Esophagus muscularis mucosa (tissue), 4 donors: ENCODE results near the gene PCDHGB1. TPM values are rescaled to one million over a fixed set of nuclear protein-coding genes. Genes with fewer than 3 reads are reported as not detected.
"Not testable (repeated sequence)": the region's sequence is repeated elsewhere in the genome, so short reads cannot be mapped to it uniquely, and the experiment has no call there.

Experiments used
- DNase-seq: peaks from one replicate; pipeline ENCODE4 v3.0.0-alpha.2; 2017; ENCODE audit errors: extremely low spot score
- H3K27ac ChIP-seq, 4 donors: fragments of 200-600 bp; sonication (generic); replicated peaks in 1 of 4; 1 replicate in 3 of 4; 2 replicates in 1 of 4; pipeline ENCODE4 v1.5.1; 2016 to 2019; ENCODE audit warnings: mild to moderate bottlenecking in 1 of 4
- H3K27me3 ChIP-seq, 4 donors: fragments of 200-600 bp; sonication (generic); one replicate each; pipeline versions ENCODE4 v1.5.1 to v1.6.0; 2016 to 2019
- H3K36me3 ChIP-seq, 4 donors: fragments of 200-600 bp; sonication (generic); one replicate each; pipeline ENCODE4 v1.5.1; 2016 to 2019
- H3K4me1 ChIP-seq, 4 donors: fragments of 200-600 bp; sonication (generic); one replicate each; pipeline ENCODE4 v1.5.1; 2016 to 2019
- H3K4me3 ChIP-seq, 4 donors: fragments of 200-600 bp; sonication (generic); 1 replicate in 2 of 4; 2 replicates in 2 of 4; pipeline ENCODE4 v1.5.1; 2016 to 2019; ENCODE audit warnings: mild to moderate bottlenecking in 4 of 4, moderate library complexity in 1 of 4
- H3K9me3 ChIP-seq, 4 donors: fragments of 200-600 bp; sonication (generic); 1 replicate in 3 of 4; 2 replicates in 1 of 4; pipeline ENCODE4 v1.5.1; 2016 to 2019
- EP300 ChIP-seq: sonication (generic); formaldehyde crosslinking; IDR thresholded peaks from one replicate; pipeline ENCODE4 v1.6.1; 2017; ENCODE audit warnings: antibody characterized with exemption
- POLR2A ChIP-seq: fragments of 450-650 bp; IDR thresholded peaks from one replicate; pipeline ENCODE4 v1.6.1; 2017; ENCODE audit warnings: antibody characterized with exemption, moderate library complexity, mild to moderate bottlenecking, low read depth
- POLR2AphosphoS5 ChIP-seq, 2 donors: sonication (generic); formaldehyde crosslinking; IDR thresholded peaks; one replicate each; pipeline ENCODE4 v1.6.1; 2017; ENCODE audit warnings: antibody characterized with exemption in 2 of 2
- WGBS: methylation state at CpG from one replicate; pipeline ENCODE4 v1.1.5; 2018; 5-methylcytosine and 5-hydroxymethylcytosine counted together
- intact Hi-C: fragments of 100-400 bp; cut with DNase I; formaldehyde crosslinking; loops from one replicate; pipeline ENCODE4 v1.15.1; 2023
- total RNA-seq, 4 donors: library from RNA; depleted of rRNA; stranded (reverse); fragments of >200 nt; gene quantifications; one replicate each; pipeline versions ENCODE4 v1.1.0 to v1.2.1, GENCODE V29; 2016
- TF ChIP-seq, protein P1 (sequence below), 3 experiments: fragments of 200-600 bp in 2 of 3; fragments of 450-650 bp in 1 of 3; sonication (generic) in 2 of 3; IDR thresholded peaks; one replicate each; pipeline ENCODE4 v1.5.1; 2017 to 2019; ENCODE audit warnings: antibody characterized with exemption in 3 of 3, mild to moderate bottlenecking in 2 of 3, moderate library complexity in 1 of 3

PCDHGB1 gene
- total RNA-seq, 4 donors from 2014 or later: 2.7 to 5.1 (median 3.0) TPM

DNA sequence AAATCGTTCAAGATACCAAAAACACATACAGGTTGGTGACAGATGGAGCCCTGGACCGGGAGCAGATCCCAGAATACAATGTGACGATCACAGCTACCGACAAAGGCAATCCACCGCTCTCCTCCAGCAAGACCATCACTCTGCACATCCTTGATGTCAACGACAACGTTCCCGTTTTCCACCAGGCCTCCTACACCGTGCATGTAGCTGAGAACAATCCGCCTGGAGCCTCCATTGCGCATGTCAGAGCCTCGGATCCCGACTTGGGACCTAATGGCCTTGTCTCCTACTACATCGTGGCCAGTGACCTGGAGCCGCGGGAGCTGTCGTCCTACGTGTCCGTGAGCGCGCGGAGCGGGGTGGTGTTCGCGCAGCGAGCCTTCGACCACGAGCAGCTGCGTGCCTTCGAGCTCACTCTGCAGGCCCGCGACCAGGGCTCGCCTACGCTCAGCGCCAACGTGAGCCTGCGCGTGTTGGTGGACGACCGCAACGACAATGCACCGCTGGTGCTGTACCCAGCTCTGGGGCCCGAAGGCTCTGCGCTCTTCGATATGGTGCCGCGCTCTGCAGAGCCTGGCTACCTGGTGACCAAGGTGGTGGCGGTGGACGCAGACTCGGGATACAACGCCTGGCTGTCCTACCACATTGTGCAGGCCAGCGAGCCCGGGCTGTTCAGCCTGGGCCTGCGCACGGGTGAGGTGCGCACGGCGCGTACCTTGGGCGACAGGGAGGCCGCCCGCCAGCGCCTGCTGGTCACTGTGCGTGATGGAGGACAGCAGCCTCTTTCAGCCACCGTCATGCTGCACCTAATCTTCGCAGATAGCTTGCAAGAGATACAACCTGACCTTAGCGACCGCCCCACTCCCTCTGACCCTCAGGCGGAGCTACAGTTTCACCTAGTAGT, 21.9 kb downstream of the PCDHGB1 start:
- Histone ChIP-seq H3K27ac (no peak overlapping the region), H3K9me3 (peaks cover 18 to 99% (median 99%) of the 10 kb centered on the region in 4 donors), H3K4me1 (peaks cover 0 to 7% (median 0%) of the 10 kb centered on the region in 4 donors), H3K4me3 (no peak overlapping the region), H3K36me3 (no peaks in the 10 kb centered on the region), H3K27me3 (no peaks in the 10 kb centered on the region)
- no peak for DNase-seq
- WGBS: 42% methylated on average over 62 of the region's 69 CpGs
- no peak for TF ChIP-seq EP300
- intact Hi-C loops: no loop called here

DNA sequence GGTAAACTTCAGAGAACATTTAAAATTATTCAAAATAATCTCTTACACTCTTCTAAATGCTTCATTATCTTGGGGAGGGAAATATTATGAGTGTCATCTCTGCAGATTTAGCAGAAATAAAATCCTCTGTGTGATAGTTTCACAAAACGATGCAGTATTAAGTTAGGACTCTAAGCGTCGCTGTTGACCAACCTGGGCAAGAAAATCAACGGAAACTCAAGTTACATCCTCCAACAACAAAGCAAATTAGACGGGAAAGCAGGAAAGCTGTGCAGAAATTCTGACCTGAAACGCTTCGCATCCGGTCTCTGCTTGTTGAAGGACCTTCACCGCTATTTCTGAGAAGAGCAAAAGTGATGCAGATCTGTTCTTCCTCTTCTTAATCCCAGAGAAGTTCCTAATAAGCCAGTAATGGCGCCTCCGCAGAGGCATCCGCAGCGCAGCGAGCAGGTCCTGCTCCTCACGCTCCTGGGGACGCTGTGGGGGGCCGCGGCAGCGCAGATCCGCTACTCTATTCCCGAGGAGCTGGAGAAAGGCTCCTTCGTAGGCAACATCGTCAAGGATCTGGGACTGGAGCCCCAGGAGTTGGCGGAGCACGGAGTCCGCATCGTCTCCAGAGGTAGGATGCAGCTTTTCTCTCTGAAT, 23.9 kb downstream of the PCDHGB1 start, which contains the start of gene PCDHGA6:
TSS of gene PCDHGA6 (plus strand) at position 219 of the 645 bp plus-strand sequence. CDS start at position 412, 193 bp downstream.
- H3K27me3 ChIP-seq: no peaks in the 10 kb centered on the region
- H3K9me3 ChIP-seq: peaks cover 18 to 100% (median 99%) of the 10 kb centered on the region in 4 donors
- intact Hi-C loops: no loop called here
- no peaks in the 10 kb centered on the region for H3K36me3 ChIP-seq
- H3K4me3 ChIP-seq: peak within 1 kb of the TSS; percentile 22 to 44 (median 30)
- no peak for DNase-seq
- 12% methylated on average over 27 of the region's 27 CpGs for WGBS
- H3K4me1 ChIP-seq: peaks cover 0 to 7% (median 0%) of the 10 kb centered on the region in 4 donors
- H3K27ac ChIP-seq: no peak within 1 kb of the TSS
- TF ChIP-seq, protein P1, sequence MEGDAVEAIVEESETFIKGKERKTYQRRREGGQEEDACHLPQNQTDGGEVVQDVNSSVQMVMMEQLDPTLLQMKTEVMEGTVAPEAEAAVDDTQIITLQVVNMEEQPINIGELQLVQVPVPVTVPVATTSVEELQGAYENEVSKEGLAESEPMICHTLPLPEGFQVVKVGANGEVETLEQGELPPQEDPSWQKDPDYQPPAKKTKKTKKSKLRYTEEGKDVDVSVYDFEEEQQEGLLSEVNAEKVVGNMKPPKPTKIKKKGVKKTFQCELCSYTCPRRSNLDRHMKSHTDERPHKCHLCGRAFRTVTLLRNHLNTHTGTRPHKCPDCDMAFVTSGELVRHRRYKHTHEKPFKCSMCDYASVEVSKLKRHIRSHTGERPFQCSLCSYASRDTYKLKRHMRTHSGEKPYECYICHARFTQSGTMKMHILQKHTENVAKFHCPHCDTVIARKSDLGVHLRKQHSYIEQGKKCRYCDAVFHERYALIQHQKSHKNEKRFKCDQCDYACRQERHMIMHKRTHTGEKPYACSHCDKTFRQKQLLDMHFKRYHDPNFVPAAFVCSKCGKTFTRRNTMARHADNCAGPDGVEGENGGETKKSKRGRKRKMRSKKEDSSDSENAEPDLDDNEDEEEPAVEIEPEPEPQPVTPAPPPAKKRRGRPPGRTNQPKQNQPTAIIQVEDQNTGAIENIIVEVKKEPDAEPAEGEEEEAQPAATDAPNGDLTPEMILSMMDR (IDR thresholded peaks at IDR 0.05): peak; percentile 17 to 27 (median 24)
- TF ChIP-seq POLR2AphosphoS5 (IDR thresholded peaks at IDR 0.05): no peak

DNA sequence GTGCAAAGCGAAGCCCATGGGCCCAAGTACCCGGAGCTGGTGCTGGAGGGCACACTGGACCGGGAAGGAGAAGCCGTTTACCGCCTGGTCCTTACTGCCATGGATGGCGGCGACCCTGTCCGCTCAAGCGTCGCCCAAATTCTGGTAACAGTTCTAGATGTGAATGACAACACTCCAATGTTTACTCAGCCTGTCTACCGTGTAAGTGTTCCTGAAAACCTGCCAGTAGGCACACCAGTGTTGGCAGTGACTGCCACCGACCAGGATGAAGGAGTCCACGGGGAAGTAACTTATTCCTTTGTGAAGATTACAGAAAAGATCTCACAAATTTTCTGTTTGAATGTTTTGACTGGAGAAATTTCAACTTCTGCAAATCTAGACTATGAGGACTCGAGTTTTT, 24.7 kb downstream of the PCDHGB1 start:
- DNase-seq: no peak
- peaks cover 0 to 7% (median 0%) of the 10 kb centered on the region in 4 donors for H3K4me1 ChIP-seq
- no peaks in the 10 kb centered on the region for H3K36me3 ChIP-seq
- H3K27ac ChIP-seq: no peak overlapping the region
- peak overlapping the region in 3 of 4 donors; percentile 22 to 44 (median 32) for H3K4me3 ChIP-seq
- 72% methylated on average over 6 of the region's 14 CpGs for WGBS
- no peaks in the 10 kb centered on the region for H3K27me3 ChIP-seq
- intact Hi-C loops: no loop called here
- peaks cover 18 to 99% (median 98%) of the 10 kb centered on the region in 4 donors for H3K9me3 ChIP-seq
- no peak for TF ChIP-seq POLR2AphosphoS5 (IDR thresholded peaks at IDR 0.05)
- no peak for TF ChIP-seq EP300
- TF ChIP-seq POLR2A: no peak
- TF ChIP-seq, protein P1 (IDR thresholded peaks at IDR 0.05): no peak

DNA sequence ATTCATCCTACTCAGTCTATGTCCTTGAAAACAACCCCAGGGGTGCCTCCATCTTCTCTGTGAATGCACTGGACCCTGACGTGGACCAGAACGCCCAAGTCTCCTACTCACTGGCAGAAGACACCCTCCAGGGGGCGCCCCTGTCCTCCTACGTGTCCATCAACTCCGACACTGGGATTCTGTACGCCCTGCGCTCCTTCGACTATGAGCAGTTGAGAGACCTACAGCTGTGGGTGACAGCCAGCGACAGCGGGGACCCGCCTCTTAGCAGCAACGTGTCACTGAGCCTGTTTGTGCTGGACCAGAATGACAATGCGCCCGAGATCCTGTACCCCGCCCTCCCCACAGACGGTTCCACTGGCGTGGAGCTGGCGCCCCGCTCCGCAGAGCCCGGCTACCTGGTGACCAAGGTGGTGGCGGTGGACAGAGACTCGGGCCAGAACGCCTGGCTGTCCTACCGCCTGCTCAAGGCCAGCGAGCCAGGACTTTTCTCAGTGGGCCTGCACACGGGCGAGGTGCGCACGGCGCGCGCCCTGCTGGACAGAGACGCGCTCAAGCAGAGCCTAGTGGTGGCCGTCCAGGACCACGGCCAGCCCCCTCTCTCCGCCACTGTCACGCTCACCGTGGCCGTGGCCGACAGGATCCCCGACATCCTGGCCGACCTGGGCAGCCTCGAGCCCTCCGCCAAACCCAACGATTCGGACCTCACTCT, 25.7 kb downstream of the PCDHGB1 start:
- H3K36me3 ChIP-seq, H3K4me1 ChIP-seq, H3K4me3 ChIP-seq, intact Hi-C loops, DNase-seq, H3K27me3 ChIP-seq, H3K27ac ChIP-seq: not testable (repeated sequence)
- H3K9me3 ChIP-seq: peaks cover 14 to 99% (median 96%) of the 10 kb centered on the region in 4 donors
- WGBS: 40% methylated on average over 12 of the region's 48 CpGs

DNA sequence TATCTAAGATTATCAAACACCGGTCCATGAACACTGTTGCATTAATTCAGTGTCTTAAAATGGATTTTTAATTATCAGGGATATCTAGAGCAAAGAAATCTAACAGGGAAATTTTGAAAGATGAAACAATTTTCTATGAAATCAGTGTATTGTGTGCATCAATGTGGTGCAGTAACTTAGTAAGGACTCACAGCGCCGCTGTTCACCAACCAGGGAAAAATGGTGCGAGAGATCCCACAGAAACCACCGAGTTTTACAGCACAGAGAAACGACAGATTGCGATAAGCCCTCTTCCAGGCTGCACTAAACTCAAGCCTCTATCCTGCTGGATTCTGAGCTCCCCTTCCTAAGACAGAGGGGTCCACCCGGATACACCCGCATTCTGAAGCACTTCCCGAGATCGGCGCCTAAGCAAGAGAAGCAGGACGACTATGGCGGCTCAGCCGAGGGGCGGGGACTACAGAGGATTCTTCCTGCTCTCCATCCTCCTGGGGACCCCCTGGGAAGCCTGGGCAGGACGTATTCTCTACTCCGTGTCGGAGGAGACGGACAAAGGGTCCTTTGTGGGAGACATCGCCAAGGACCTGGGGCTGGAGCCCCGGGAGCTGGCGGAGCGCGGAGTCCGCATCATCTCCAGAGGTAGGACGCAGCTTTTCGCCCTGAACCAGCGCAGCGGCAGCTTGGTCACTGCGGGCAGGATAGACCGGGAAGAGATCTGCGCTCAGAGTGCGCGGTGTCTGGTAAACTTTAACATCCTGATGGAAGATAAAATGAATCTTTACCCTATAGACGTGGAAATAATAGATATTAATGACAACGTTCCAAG, 32.8 kb downstream of the PCDHGB1 start, which contains the start of gene PCDHGA7:
TSS of gene PCDHGA7 (plus strand) at position 274 of the 826 bp plus-strand sequence. CDS start at position 432, 158 bp downstream.
- H3K4me3 ChIP-seq: peak within 1 kb of the TSS; percentile 12 to 45 (median 18)
- 13% methylated on average over 30 of the region's 37 CpGs for WGBS

More for the DNA sequence above, 32.8 kb downstream of the PCDHGB1 start, which contains the start of gene PCDHGA7:
- intact Hi-C loops: no loop called here
- Histone ChIP-seq H3K4me1 (no peaks in the 10 kb centered on the region), H3K27ac (no peak within 1 kb of the TSS), H3K27me3 (peaks cover 0 to 4% (median 0%) of the 10 kb centered on the region in 4 donors), H3K36me3 (peaks cover 0 to 11% (median 6%) of the 10 kb centered on the region in 4 donors), H3K9me3 (peaks cover 5 to 99% (median 97%) of the 10 kb centered on the region in 4 donors)
- DNase-seq: no peak
- no peak for TF ChIP-seq EP300
- TF ChIP-seq, protein P1 (IDR thresholded peaks at IDR 0.05): peak in 1 of 3 experiments; percentile 3
- TF ChIP-seq POLR2A: no peak
